ENCODE measurements around the gene CHD2. TPM values are rescaled to one million over a fixed set of nuclear protein-coding genes. Genes with fewer than 3 reads are reported as not detected.
A peak's percentile ranks its signal among the peaks of the same experiment; 100 is the strongest.

CHD2 gene
- total and polyA plus RNA-seq, 7 donors: 16.0 to 108 (median 75.9) TPM

GRCh38 chr15:93018574-93018973 lies 118.5 kb downstream of the CHD2 start:
- intact Hi-C loops (cut with DNase I): no loop called here
- peaks cover 38 to 100% (median 57%) of the 10 kb centered on the region in 4 donors for H3K36me3 ChIP-seq

GRCh38 chr15:93019090-93019489 lies 119.0 kb downstream of the CHD2 start:
- H3K4me1 ChIP-seq: peaks cover 0 to 5% (median 0%) of the 10 kb centered on the region in 4 donors
- peak overlapping the region in 1 of 4 donors; percentile 17 for H3K27ac ChIP-seq
- H3K4me3 ChIP-seq: no peak overlapping the region
- intact Hi-C loops (cut with DNase I): no loop called here
- no peaks in the 10 kb centered on the region for H3K9me3 ChIP-seq
- 91 to 93% methylated on average over 7 of the region's 7 CpGs for WGBS, 2 donors
- H3K27me3 ChIP-seq: no peaks in the 10 kb centered on the region
- no peak for TF ChIP-seq EP300 (IDR thresholded peaks at IDR 0.05)
- no peak for TF ChIP-seq POLR2A (IDR thresholded peaks at IDR 0.05)
- TF ChIP-seq POLR2AphosphoS5 (IDR thresholded peaks at IDR 0.05): no peak
- peaks cover 38 to 100% (median 56%) of the 10 kb centered on the region in 4 donors for H3K36me3 ChIP-seq
- no peak for DNase-seq

More at GRCh38 chr15:93018574-93018973, 118.5 kb downstream of the CHD2 start:
- Histone ChIP-seq H3K9me3 (no peaks in the 10 kb centered on the region), H3K4me3 (no peak overlapping the region), H3K27ac (peak overlapping the region in 2 of 4 donors; percentile 7 to 17), H3K27me3 (no peaks in the 10 kb centered on the region), H3K4me1 (peaks cover 0 to 5% (median 0%) of the 10 kb centered on the region in 4 donors)
- TF ChIP-seq CTCF (IDR thresholded peaks at IDR 0.05) (peak in 2 of 4 experiments; percentile 11 to 28), POLR2AphosphoS5 (IDR thresholded peaks at IDR 0.05) (no peak)
- whole genome bisulfite sequencing, 2 donors: 84 to 89% methylated on average over 4 of the region's 4 CpGs
- no peak for DNase-seq

- Histone ChIP-seq H3K36me3 (peaks cover 36 to 100% (median 55%) of the 10 kb centered on the region in 4 donors), H3K27me3 (no peaks in the 10 kb centered on the region), H3K4me3 (no peak overlapping the region), H3K4me1 (peaks cover 0 to 5% (median 0%) of the 10 kb centered on the region in 4 donors), H3K27ac (no peak overlapping the region), H3K9me3 (no peaks in the 10 kb centered on the region)
- no peak for DNase-seq
- WGBS, 2 donors: 96 to 98% methylated on average over 10 of the region's 10 CpGs
- no peak for TF ChIP-seq POLR2AphosphoS5 (IDR thresholded peaks at IDR 0.05)
- TF ChIP-seq POLR2A (IDR thresholded peaks at IDR 0.05): no peak
- TF ChIP-seq CTCF (IDR thresholded peaks at IDR 0.05): no peak
- TF ChIP-seq EP300 (IDR thresholded peaks at IDR 0.05): no peak
- intact Hi-C loops (cut with DNase I): no loop called here
Observed at GRCh38 chr15:93019971-93020370, 119.8 kb downstream of the CHD2 start.

GRCh38 chr15:93020976-93021772 lies 121.0 kb downstream of the CHD2 start:
- no peak for DNase-seq
- Histone ChIP-seq H3K36me3 (peaks cover 27 to 100% (median 49%) of the 10 kb centered on the region in 4 donors), H3K27ac (no peak overlapping the region), H3K9me3 (no peaks in the 10 kb centered on the region), H3K4me1 (peaks cover 0 to 10% (median 3%) of the 10 kb centered on the region in 4 donors), H3K4me3 (no peak overlapping the region), H3K27me3 (no peaks in the 10 kb centered on the region)
- WGBS, 2 donors: 95 to 96% methylated on average over 3 of the region's 3 CpGs
- intact Hi-C loops (cut with DNase I): no loop called here
- TF ChIP-seq POLR2AphosphoS5 (IDR thresholded peaks at IDR 0.05) (no peak), CTCF (IDR thresholded peaks at IDR 0.05) (no peak), EP300 (IDR thresholded peaks at IDR 0.05) (no peak), POLR2A (IDR thresholded peaks at IDR 0.05) (no peak)

- peaks cover 20 to 82% (median 43%) of the 10 kb centered on the region in 4 donors for H3K36me3 ChIP-seq
- WGBS, 2 donors: 96 to 97% methylated on average over 10 of the region's 10 CpGs
- peaks cover 0 to 41% (median 34%) of the 10 kb centered on the region in 4 donors for H3K4me1 ChIP-seq
Observed at GRCh38 chr15:93024293-93024692, 124.2 kb downstream of the CHD2 start.

More at GRCh38 chr15:93024293-93024692, 124.2 kb downstream of the CHD2 start:
- Histone ChIP-seq H3K27ac (no peak overlapping the region), H3K27me3 (no peaks in the 10 kb centered on the region), H3K9me3 (no peaks in the 10 kb centered on the region), H3K4me3 (no peak overlapping the region)
- intact Hi-C loops (cut with DNase I): no loop called here
- TF ChIP-seq POLR2A (IDR thresholded peaks at IDR 0.05): no peak
- TF ChIP-seq EP300 (IDR thresholded peaks at IDR 0.05): no peak
- TF ChIP-seq CTCF (IDR thresholded peaks at IDR 0.05): no peak
- no peak for TF ChIP-seq POLR2AphosphoS5 (IDR thresholded peaks at IDR 0.05)
- DNase-seq: no peak

Measured in sigmoid colon (tissue), 7 donors.